T-helper 9 cell (primary cell): ENCODE measurements around the gene KCNC3.
"Not testable (repeated sequence)": the region's sequence is repeated elsewhere in the genome, so short reads cannot be mapped to it uniquely, and the experiment has no call there.

ENCODE experiments used
- DNase-seq: peaks from one replicate; pipeline ENCODE4 v3.0.0-alpha.2; 2020

KCNC3 gene

GRCh38 chr19:50353487-50353880, 24.3 kb upstream of the KCNC3 start:
- DNase-seq = not testable (repeated sequence)

- DNase-seq = no peak
Measured at GRCh38 chr19:50352242-50352641, 23.1 kb upstream of the KCNC3 start.

- no peak for DNase-seq
Measured at GRCh38 chr19:50349277-50350057, 20.3 kb upstream of the KCNC3 start.

GRCh38 chr19:50347089-50347581, 18.0 kb upstream of the KCNC3 start:
- not testable (repeated sequence) for DNase-seq

- DNase-seq = no peak
Measured at GRCh38 chr19:50344661-50345318, 15.6 kb upstream of the KCNC3 start.

GRCh38 chr19:50341091-50341564, 12.0 kb upstream of the KCNC3 start:
- no peak for DNase-seq

- no peak for DNase-seq
Measured at GRCh38 chr19:50340331-50340730, 11.2 kb upstream of the KCNC3 start.

- not testable (repeated sequence) for DNase-seq
Measured at GRCh38 chr19:50337031-50337430, 7.9 kb upstream of the KCNC3 start.

GRCh38 chr19:50334741-50335421, 5.7 kb upstream of the KCNC3 start:
- no peak for DNase-seq

GRCh38 chr19:50333737-50334617, 4.8 kb upstream of the KCNC3 start:
- DNase-seq = peak; percentile 68

GRCh38 chr19:50333235-50333736, 4.1 kb upstream of the KCNC3 start:
- peak; percentile 71 for DNase-seq

GRCh38 chr19:50332244-50333038, 3.3 kb upstream of the KCNC3 start:
- no peak for DNase-seq

- DNase-seq = no peak
Measured at GRCh38 chr19:50331994-50332243, 2.7 kb upstream of the KCNC3 start.

GRCh38 chr19:50331221-50331993, 2.2 kb upstream of the KCNC3 start:
- no peak for DNase-seq

GRCh38 chr19:50330365-50331078, 1.3 kb upstream of the KCNC3 start:
- peak; percentile 59 for DNase-seq

GRCh38 chr19:50329926-50330294, 733 bp upstream of the KCNC3 start:
- DNase-seq = not testable (repeated sequence)

GRCh38 chr19:50328873-50329145, 368 bp downstream of the KCNC3 start:
- no peak for DNase-seq

- no peak for DNase-seq
Measured at GRCh38 chr19:50328224-50328872, 829 bp downstream of the KCNC3 start.

- no peak for DNase-seq
Measured at GRCh38 chr19:50327461-50328223, 1.5 kb downstream of the KCNC3 start.
